ENCODE data around the gene KATNBL1.
A peak's percentile ranks its signal among the peaks of the same experiment; 100 is the strongest.

KATNBL1 gene, protein sequence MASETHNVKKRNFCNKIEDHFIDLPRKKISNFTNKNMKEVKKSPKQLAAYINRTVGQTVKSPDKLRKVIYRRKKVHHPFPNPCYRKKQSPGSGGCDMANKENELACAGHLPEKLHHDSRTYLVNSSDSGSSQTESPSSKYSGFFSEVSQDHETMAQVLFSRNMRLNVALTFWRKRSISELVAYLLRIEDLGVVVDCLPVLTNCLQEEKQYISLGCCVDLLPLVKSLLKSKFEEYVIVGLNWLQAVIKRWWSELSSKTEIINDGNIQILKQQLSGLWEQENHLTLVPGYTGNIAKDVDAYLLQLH

DNA sequence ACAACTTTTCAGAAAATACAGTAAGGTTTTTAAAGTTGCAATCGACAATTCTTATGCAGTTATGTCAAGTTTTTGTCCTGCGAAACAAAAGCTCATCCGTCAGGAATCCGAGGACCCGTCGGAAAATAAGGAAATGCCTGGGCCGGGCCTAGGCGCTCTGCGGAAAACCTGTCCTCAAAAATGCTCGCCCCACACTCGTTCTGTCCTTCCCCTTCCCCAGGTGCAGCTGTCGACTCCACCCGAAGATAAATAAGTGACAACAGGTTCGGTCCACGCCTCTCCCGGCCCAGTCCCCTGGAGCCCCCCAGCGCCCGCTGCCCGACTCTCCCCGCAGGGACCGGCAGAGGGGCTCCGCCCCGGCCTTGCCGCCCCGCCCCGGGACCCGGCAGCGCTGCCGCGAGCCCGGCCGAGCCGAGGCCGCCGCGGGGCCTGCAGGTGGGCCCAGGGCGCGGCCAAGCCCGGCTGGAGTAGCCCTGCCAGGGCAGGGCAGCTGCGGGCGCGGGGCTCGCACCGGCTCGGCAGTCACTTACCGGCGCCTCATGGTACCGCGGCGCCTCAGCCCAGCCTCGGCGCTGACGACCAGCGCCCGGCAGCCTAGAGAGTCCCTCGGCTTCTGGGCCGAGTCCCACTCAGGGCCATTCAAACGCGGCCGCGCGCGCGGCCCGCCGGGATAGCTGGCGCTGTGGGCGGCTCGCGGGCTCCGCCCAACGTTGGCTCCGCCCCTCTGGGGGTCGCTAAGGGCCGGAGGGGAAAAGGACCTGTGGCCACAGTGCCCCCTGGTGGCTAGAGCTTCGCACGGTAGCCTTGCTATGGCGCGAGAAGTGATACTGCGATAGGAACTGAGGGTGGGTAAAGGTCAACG is at the start of gene KATNBL1:
Gene KATNBL1 (minus strand): TSS at position 676 of the 862 bp plus-strand sequence. CDS start 46,420 bp downstream, outside the sequence.
- peak within 1 kb of the TSS; percentile 66 for H3K4me2 ChIP-seq
- peaks cover 10% of the 10 kb centered on the region for H3K4me1 ChIP-seq (ENCODE audit: low read depth, poor library complexity, severe bottlenecking)
- TF ChIP-seq, protein P1, sequence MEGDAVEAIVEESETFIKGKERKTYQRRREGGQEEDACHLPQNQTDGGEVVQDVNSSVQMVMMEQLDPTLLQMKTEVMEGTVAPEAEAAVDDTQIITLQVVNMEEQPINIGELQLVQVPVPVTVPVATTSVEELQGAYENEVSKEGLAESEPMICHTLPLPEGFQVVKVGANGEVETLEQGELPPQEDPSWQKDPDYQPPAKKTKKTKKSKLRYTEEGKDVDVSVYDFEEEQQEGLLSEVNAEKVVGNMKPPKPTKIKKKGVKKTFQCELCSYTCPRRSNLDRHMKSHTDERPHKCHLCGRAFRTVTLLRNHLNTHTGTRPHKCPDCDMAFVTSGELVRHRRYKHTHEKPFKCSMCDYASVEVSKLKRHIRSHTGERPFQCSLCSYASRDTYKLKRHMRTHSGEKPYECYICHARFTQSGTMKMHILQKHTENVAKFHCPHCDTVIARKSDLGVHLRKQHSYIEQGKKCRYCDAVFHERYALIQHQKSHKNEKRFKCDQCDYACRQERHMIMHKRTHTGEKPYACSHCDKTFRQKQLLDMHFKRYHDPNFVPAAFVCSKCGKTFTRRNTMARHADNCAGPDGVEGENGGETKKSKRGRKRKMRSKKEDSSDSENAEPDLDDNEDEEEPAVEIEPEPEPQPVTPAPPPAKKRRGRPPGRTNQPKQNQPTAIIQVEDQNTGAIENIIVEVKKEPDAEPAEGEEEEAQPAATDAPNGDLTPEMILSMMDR (conservative IDR thresholded peaks at IDR 0.05; ENCODE audit: low read depth, low read length), result peak; percentile 79
- no peak within 1 kb of the TSS for H3K4me3 ChIP-seq (IDR thresholded peaks at IDR 0.05; ENCODE audit: insufficient read depth, low read depth, low read length)
- H3K79me2 ChIP-seq (ENCODE audit: insufficient read depth, low read depth), result peaks cover 45% of the 10 kb centered on the region
- no peaks in the 10 kb centered on the region for H4K20me1 ChIP-seq (ENCODE audit: insufficient read depth)
- peak within 1 kb of the TSS; percentile 83 for H2AFZ ChIP-seq (ENCODE audit: low read depth)
- H3K9ac ChIP-seq, result peak within 1 kb of the TSS; percentile 70
- peak within 1 kb of the TSS; percentile 81 for H3K27ac ChIP-seq
- no peaks in the 10 kb centered on the region for H3K36me3 ChIP-seq (ENCODE audit: insufficient read depth)
- H3K27me3 ChIP-seq (ENCODE audit: insufficient read depth, low read depth), result no peaks in the 10 kb centered on the region

DNA sequence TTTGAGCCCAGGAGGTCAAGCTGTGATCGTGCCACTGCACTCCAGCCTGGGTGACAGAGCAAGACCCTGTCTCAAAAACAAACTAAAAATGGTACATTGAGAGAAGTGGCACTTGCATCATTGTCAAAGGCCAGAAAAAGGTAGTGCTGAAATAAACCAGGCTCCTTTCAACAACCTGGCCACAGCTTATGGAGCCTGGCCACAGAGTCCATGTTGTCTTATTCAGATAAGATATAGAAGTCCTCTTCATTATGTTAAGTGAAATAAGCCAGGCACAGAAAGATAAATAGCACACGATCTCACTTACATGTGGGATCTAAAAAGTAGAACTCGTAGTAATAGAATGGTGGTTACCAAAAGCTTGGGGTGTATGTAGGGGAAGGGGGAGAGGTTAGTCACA is 49.7 kb upstream of the KATNBL1 start:
- no peaks in the 10 kb centered on the region for H3K36me3 ChIP-seq (ENCODE audit: insufficient read depth)

DNA sequence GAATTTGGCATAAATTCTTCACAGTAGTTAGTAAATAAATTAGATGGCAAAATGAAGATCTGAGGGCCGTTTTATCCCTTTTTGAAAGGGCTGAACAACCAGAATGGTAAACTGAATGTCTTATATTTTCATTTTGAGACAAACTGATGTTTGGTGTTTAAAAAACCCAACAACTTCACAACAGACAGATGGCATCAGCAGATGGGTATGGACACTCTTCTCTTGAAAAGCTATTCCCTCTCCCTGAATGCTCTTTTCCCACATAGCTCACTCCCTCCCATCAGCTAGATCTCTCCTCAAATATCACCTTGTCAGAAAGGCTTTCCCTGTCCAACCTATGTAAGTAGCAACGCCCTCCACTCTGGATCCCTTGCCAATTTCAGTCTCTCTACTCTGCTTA is 48.3 kb upstream of the KATNBL1 start:
- H3K4me1 ChIP-seq (ENCODE audit: low read depth, poor library complexity, severe bottlenecking), result no peaks in the 10 kb centered on the region
- no peaks in the 10 kb centered on the region for H3K27me3 ChIP-seq (ENCODE audit: insufficient read depth, low read depth)
- no peak overlapping the region for H3K27ac ChIP-seq
- H3K4me2 ChIP-seq, result no peak overlapping the region
- no peaks in the 10 kb centered on the region for H3K36me3 ChIP-seq (ENCODE audit: insufficient read depth)
- no peaks in the 10 kb centered on the region for H3K79me2 ChIP-seq (ENCODE audit: insufficient read depth, low read depth)
- no peak overlapping the region for H2AFZ ChIP-seq (ENCODE audit: low read depth)
- no peak overlapping the region for H3K4me3 ChIP-seq (IDR thresholded peaks at IDR 0.05; ENCODE audit: insufficient read depth, low read depth, low read length)
- no peaks in the 10 kb centered on the region for H4K20me1 ChIP-seq (ENCODE audit: insufficient read depth)
- TF ChIP-seq, protein P1 (conservative IDR thresholded peaks at IDR 0.05; ENCODE audit: low read depth, low read length), result no peak
- H3K9ac ChIP-seq, result no peak overlapping the region

More for the DNA sequence above, 49.7 kb upstream of the KATNBL1 start:
- Histone ChIP-seq H3K4me2 (no peak overlapping the region), H3K27me3 (ENCODE audit: insufficient read depth, low read depth) (no peaks in the 10 kb centered on the region), H3K79me2 (ENCODE audit: insufficient read depth, low read depth) (no peaks in the 10 kb centered on the region), H4K20me1 (ENCODE audit: insufficient read depth) (no peaks in the 10 kb centered on the region), H2AFZ (ENCODE audit: low read depth) (no peak overlapping the region), H3K9ac (no peak overlapping the region), H3K4me3 (IDR thresholded peaks at IDR 0.05; ENCODE audit: insufficient read depth, low read depth, low read length) (no peak overlapping the region), H3K27ac (no peak overlapping the region), H3K4me1 (ENCODE audit: low read depth, poor library complexity, severe bottlenecking) (no peaks in the 10 kb centered on the region)
- TF ChIP-seq, protein P1 (conservative IDR thresholded peaks at IDR 0.05; ENCODE audit: low read depth, low read length), result no peak

DNA sequence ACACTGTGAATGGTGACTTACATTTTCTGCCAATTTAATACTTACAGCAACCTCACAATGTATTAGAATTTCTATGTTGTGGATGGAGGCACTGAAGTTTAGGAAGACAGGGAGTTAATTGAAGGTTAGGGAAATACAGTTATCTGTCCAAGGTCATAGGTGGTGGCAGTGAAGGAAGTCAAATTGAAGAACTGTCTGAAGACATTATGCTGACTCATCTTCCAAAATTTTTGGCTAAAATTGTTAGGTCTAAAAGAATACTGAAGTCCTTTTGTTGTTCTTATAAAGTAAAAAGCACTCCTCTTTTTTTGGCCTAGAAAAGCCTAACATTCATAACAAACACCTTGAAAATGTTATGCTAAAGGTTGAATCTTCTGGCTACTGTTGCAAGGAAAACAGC is 42.6 kb upstream of the KATNBL1 start:
- H4K20me1 ChIP-seq (ENCODE audit: insufficient read depth), result no peaks in the 10 kb centered on the region

More for the DNA sequence above, 42.6 kb upstream of the KATNBL1 start:
- peaks cover 4% of the 10 kb centered on the region for H3K4me1 ChIP-seq (ENCODE audit: low read depth, poor library complexity, severe bottlenecking)
- no peaks in the 10 kb centered on the region for H3K79me2 ChIP-seq (ENCODE audit: insufficient read depth, low read depth)
- TF ChIP-seq, protein P1 (conservative IDR thresholded peaks at IDR 0.05; ENCODE audit: low read depth, low read length), result no peak
- no peak overlapping the region for H2AFZ ChIP-seq (ENCODE audit: low read depth)
- no peaks in the 10 kb centered on the region for H3K36me3 ChIP-seq (ENCODE audit: insufficient read depth)
- H3K4me2 ChIP-seq, result no peak overlapping the region
- no peak overlapping the region for H3K4me3 ChIP-seq (IDR thresholded peaks at IDR 0.05; ENCODE audit: insufficient read depth, low read depth, low read length)
- H3K27me3 ChIP-seq (ENCODE audit: insufficient read depth, low read depth), result no peaks in the 10 kb centered on the region
- H3K9ac ChIP-seq, result no peak overlapping the region
- no peak overlapping the region for H3K27ac ChIP-seq
